Measurements from ENCODE around the gene ERC2.

ERC2 gene

DNA sequence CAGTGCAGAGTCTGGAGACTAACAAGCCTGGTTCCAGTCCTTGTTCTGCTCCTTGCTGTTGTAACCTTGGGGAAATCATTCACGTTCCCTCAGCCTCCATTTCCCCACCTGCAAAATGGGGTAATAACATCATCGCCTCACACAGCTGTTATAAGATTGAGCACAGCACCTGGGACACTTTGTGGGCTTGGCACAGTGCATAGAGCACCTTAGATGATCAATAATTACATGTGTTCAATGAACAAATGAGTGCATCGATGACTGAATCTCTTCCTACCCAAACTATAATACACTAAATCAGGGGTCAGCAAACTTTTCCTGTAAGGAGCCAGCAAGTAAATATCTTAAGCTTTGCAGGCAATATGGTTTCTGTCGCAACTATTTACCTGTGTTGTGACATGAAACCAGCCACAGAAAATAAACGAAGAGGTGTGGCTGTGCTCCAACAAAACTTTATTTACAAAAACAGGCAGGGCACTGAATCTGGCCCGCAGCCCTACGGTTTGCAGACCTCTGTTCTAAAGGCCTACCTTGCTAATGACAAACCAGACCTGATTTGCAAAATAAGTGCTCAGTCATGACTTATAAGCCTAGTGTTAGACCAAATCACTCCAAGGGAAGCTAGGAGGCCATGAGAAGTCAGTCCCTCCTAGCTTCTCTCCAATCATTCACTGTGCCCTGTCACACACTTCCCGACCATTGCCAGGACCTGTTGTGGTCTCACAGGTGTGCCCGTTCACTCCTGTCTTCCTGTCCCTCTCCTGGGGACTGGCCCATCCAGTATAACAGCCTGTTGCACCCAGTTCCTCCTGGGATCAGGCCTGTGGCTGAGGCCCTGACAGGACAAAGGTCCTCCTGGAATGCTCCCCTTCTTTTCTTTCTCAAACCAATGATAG lies 831.7 kb downstream of the ERC2 start:
- Histone ChIP-seq H3K36me3 (ENCODE audit: control insufficient read depth, insufficient read depth, low read length) (no peaks in the 10 kb centered on the region), H3K27ac (ENCODE audit: low read depth, low read length, severe bottlenecking) (no peak overlapping the region), H3K9me3 (ENCODE audit: control insufficient read depth, low read length) (no peaks in the 10 kb centered on the region), H3K4me3 (ENCODE audit: extremely low read depth, insufficient read depth, low read length, poor library complexity, severe bottlenecking) (no peak overlapping the region), H3K4me1 (ENCODE audit: control insufficient read depth, insufficient read depth, low read length, poor library complexity, severe bottlenecking) (peaks cover 23% of the 10 kb centered on the region)
- 87 to 97% methylated on average over 6 to 7 of the region's 9 CpGs for WGBS, 2 experiments (ENCODE audit: insufficient coverage in 2 of 2)

DNA sequence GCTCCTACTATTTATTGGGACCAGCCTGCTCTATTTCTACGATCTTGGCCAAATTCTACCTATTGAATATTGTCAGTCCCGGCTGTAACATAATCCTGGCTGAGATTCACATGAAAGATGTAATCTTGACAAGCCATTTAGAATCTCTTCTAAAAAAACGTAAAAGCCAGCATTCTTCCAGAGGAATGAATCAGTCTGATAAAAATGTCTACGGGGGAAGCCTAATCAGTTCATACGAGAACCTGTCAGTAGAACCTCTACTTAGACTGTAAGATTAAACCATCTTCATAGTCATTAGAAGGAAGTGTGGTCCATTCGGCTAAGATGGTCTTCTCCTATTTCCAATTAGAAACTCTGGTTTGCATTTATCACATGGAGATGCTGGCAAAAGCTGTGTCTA lies 833.9 kb downstream of the ERC2 start:
- Histone ChIP-seq H3K4me1 (ENCODE audit: control insufficient read depth, insufficient read depth, low read length, poor library complexity, severe bottlenecking) (peaks cover 15% of the 10 kb centered on the region), H3K27ac (ENCODE audit: low read depth, low read length, severe bottlenecking) (no peak overlapping the region), H3K9me3 (ENCODE audit: control insufficient read depth, low read length) (no peaks in the 10 kb centered on the region), H3K4me3 (ENCODE audit: extremely low read depth, insufficient read depth, low read length, poor library complexity, severe bottlenecking) (no peak overlapping the region), H3K36me3 (ENCODE audit: control insufficient read depth, insufficient read depth, low read length) (no peaks in the 10 kb centered on the region)
- 88% methylated on average over 4 of the region's 6 CpGs; no CpG with 5 or more reads in 1 of the 2 experiments for WGBS, 2 experiments (ENCODE audit: insufficient coverage in 2 of 2)

DNA sequence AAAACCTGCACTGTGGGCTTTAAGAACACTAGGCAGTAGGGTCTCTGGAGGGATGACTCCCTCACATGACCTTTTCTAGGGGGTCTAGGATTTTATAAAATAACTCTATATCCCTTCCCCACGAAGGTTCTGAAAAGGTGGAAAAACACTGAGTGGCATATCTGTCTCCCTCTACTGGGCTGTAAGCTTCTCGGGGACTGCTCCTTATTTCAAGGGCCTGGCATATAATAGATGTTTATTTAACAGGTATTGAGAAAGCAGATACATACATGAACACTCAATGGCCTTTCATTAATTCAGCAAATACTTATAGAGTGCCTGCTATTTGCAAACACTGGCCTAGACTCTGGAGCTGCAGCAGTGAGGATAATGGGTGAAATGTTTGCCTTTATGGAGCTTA lies 834.9 kb downstream of the ERC2 start:
- no peaks in the 10 kb centered on the region for H3K9me3 ChIP-seq (ENCODE audit: control insufficient read depth, low read length)
- H3K36me3 ChIP-seq (ENCODE audit: control insufficient read depth, insufficient read depth, low read length): no peaks in the 10 kb centered on the region
- H3K4me3 ChIP-seq (ENCODE audit: extremely low read depth, insufficient read depth, low read length, poor library complexity, severe bottlenecking): no peak overlapping the region
- H3K27ac ChIP-seq (ENCODE audit: low read depth, low read length, severe bottlenecking): no peak overlapping the region
- peaks cover 15% of the 10 kb centered on the region for H3K4me1 ChIP-seq (ENCODE audit: control insufficient read depth, insufficient read depth, low read length, poor library complexity, severe bottlenecking)
- no CpG with 5 or more reads among the region's 2 CpGs for WGBS, 2 experiments (ENCODE audit: insufficient coverage in 2 of 2)

DNA sequence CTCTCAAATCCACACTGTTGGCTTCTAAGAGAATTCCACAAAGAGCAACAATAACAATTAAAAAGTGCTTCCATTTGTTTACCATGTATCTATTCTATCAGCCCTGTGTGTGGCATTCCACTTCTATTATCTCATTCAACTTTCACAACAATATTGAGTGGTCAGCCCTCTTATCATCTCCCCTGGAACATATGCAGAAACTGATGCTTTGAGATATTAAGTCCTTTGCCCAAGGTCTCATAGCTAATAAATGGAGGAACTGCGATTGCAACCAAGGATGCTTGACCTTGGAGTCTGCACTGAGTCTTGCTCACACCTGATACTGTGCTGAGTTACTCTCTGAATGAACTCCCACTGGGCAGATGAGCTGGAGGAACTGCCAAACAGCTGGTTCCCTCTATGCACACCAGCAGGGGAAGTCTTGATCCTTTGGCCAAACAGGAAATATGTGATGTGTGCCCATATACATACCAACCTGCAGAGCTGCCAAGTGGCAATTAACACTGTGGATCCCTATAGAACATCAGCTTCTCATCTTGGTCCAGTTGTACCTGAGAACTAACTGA lies 836.4 kb downstream of the ERC2 start:
- WGBS, 2 experiments (ENCODE audit: insufficient coverage in 2 of 2): 89 to 100% methylated on average over 1 of the region's 1 CpG
- Histone ChIP-seq H3K9me3 (ENCODE audit: control insufficient read depth, low read length) (no peaks in the 10 kb centered on the region), H3K36me3 (ENCODE audit: control insufficient read depth, insufficient read depth, low read length) (no peaks in the 10 kb centered on the region), H3K27ac (ENCODE audit: low read depth, low read length, severe bottlenecking) (no peak overlapping the region), H3K4me1 (ENCODE audit: control insufficient read depth, insufficient read depth, low read length, poor library complexity, severe bottlenecking) (peaks cover 15% of the 10 kb centered on the region), H3K4me3 (ENCODE audit: extremely low read depth, insufficient read depth, low read length, poor library complexity, severe bottlenecking) (no peak overlapping the region)

DNA sequence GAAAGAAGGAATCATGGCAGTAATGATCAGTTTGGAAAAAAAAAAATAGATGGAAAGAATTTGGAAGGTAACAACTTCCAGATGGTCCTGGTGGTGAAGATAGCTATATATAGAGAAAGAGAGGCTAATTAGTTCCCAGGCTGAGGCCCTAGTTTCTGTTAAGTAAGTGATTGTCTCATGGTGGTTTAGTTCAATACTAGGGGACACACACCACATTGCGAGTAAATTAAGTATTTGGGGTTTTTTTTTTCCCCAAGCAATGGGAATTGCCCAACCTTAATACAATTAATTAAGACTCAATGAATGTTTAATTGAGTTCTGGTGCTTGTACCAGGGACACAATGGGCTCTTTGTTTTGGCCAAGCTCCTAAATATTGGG lies 837.4 kb downstream of the ERC2 start:
- H3K27ac ChIP-seq (ENCODE audit: low read depth, low read length, severe bottlenecking): no peak overlapping the region
- WGBS, 2 experiments (ENCODE audit: insufficient coverage in 2 of 2): no CpG with 5 or more reads among the region's 1 CpG

DNA sequence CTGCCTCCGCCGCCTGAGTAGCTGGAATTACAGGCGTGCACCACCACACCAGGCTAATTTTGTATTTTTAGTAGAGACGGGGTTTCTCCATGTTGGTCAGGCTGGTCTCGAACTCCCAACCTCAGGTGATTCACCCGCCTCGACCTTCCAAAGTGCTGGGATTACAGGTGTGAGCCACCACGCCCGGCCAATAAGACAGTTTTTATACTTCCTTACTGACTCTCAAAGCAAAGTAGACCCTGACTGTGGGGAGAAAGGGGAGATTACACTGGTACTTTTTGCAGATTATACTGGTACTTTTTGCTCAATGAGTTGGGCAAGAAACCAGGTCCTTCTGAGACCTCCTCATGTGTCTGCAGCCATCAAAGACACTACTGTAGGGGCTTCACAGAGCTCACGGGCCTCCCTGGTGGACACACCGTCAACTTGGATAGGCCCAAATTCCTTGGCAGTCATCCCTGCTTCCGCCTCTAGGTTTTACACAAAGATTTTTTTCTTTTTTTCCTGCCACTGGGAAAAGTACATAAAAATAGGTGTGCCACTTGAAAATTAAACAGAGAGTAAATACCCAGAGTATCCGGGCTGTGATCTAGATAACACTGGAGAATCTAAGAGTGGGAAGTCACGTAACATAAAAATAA lies 837.9 kb downstream of the ERC2 start:
- 92 to 94% methylated on average over 9 to 11 of the region's 14 CpGs for WGBS, 2 experiments (ENCODE audit: insufficient coverage in 2 of 2)
- Histone ChIP-seq H3K4me3 (ENCODE audit: extremely low read depth, insufficient read depth, low read length, poor library complexity, severe bottlenecking) (no peak overlapping the region), H3K36me3 (ENCODE audit: control insufficient read depth, insufficient read depth, low read length) (no peaks in the 10 kb centered on the region), H3K9me3 (ENCODE audit: control insufficient read depth, low read length) (no peaks in the 10 kb centered on the region), H3K4me1 (ENCODE audit: control insufficient read depth, insufficient read depth, low read length, poor library complexity, severe bottlenecking) (peaks cover 15% of the 10 kb centered on the region), H3K27ac (ENCODE audit: low read depth, low read length, severe bottlenecking) (no peak overlapping the region)

More for the DNA sequence above, 837.4 kb downstream of the ERC2 start:
- Histone ChIP-seq H3K4me3 (ENCODE audit: extremely low read depth, insufficient read depth, low read length, poor library complexity, severe bottlenecking) (no peak overlapping the region), H3K9me3 (ENCODE audit: control insufficient read depth, low read length) (no peaks in the 10 kb centered on the region), H3K4me1 (ENCODE audit: control insufficient read depth, insufficient read depth, low read length, poor library complexity, severe bottlenecking) (peaks cover 15% of the 10 kb centered on the region), H3K36me3 (ENCODE audit: control insufficient read depth, insufficient read depth, low read length) (no peaks in the 10 kb centered on the region)

DNA sequence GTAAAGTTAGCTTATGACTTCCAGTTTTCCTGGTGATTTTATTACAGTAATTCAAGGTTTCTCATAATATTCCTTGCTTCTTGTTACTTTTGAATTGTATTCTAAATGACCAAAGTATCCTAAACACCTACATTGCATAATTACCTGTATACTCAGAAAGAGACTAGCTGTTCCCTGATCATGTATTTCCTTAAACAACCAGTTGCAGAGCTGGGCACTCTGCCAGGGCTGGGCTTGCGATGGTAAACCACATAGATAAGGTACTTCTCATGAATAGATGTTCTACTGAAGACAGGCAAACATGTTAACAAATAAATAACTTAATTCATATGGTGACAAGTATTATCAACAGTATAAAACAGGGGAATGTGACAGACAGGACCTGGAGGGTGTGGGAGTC lies 838.8 kb downstream of the ERC2 start:
- Histone ChIP-seq H3K4me3 (ENCODE audit: extremely low read depth, insufficient read depth, low read length, poor library complexity, severe bottlenecking) (no peak overlapping the region), H3K27ac (ENCODE audit: low read depth, low read length, severe bottlenecking) (no peak overlapping the region), H3K9me3 (ENCODE audit: control insufficient read depth, low read length) (no peaks in the 10 kb centered on the region), H3K36me3 (ENCODE audit: control insufficient read depth, insufficient read depth, low read length) (no peaks in the 10 kb centered on the region), H3K4me1 (ENCODE audit: control insufficient read depth, insufficient read depth, low read length, poor library complexity, severe bottlenecking) (peaks cover 12% of the 10 kb centered on the region)
- WGBS, 2 experiments (ENCODE audit: insufficient coverage in 2 of 2): no CpG with 5 or more reads among the region's 1 CpG

DNA sequence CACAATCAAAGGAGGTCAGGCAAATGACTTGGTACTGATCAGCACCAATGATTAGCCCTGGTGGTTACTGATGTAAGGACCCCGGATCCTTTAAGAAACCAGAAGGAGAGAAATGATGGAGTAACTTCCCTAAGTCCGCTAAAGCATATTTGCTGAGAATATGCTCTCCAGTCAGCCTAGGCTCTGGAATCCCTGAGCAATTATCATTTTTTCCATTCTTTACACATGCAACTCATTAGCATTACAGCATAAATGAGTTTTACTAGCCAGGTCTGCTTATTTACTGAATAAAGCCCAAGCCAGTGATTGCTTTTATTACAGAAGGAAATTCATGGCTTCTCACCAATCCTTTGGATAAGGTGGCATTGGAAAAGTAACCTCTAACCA lies 842.0 kb downstream of the ERC2 start:
- no peaks in the 10 kb centered on the region for H3K36me3 ChIP-seq (ENCODE audit: control insufficient read depth, insufficient read depth, low read length)
- 90 to 91% methylated on average over 1 to 2 of the region's 2 CpGs for whole genome bisulfite sequencing, 2 experiments (ENCODE audit: insufficient coverage in 2 of 2)
- no peaks in the 10 kb centered on the region for H3K9me3 ChIP-seq (ENCODE audit: control insufficient read depth, low read length)
- peaks cover 15% of the 10 kb centered on the region for H3K4me1 ChIP-seq (ENCODE audit: control insufficient read depth, insufficient read depth, low read length, poor library complexity, severe bottlenecking)
- H3K27ac ChIP-seq (ENCODE audit: low read depth, low read length, severe bottlenecking): no peak overlapping the region
- no peak overlapping the region for H3K4me3 ChIP-seq (ENCODE audit: extremely low read depth, insufficient read depth, low read length, poor library complexity, severe bottlenecking)

DNA sequence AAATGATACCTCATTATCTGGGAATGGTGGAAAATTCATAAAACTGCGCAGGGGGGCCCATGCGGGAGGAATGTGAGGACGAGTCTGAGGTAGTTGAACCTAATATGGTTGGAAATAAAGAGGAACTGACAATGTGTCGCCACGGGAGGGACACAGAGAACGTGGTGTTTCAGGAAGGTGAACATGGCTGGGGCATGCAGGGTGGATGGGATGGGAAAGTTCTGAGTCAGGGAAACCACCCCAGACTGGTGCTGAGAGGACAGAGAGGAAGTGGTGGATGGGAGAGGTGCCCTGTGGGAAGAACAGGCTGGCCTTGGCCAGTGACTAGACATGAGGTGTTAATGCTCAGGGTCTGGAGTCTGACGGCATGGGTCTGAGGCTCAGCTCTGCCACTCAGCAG lies 844.0 kb downstream of the ERC2 start:
- H3K9me3 ChIP-seq (ENCODE audit: control insufficient read depth, low read length): no peaks in the 10 kb centered on the region
- WGBS, 2 experiments (ENCODE audit: insufficient coverage in 2 of 2): 88 to 97% methylated on average over 7 of the region's 7 CpGs

DNA sequence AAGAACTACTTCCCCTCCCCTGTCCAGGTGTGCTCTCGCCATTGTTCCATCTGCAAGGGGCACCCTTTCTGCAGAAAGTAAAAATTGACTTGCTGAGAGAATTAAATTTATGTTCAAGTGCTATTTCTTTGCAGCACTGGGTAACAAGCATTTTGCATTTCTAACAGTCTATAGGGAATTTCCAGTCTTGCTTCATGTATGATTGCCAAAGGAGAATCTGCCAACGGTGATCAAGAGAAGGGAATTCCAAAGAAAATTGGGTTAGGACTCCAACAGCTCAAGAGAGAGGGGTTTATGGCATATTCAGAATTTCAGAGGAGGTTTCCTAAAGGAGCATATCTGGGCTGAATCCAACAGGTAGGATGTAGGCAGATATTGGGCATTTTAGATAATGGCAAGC lies 844.5 kb downstream of the ERC2 start:
- H3K9me3 ChIP-seq (ENCODE audit: control insufficient read depth, low read length): no peaks in the 10 kb centered on the region
- WGBS, 2 experiments (ENCODE audit: insufficient coverage in 2 of 2): 88 to 100% methylated on average over 1 of the region's 2 CpGs
- no peaks in the 10 kb centered on the region for H3K36me3 ChIP-seq (ENCODE audit: control insufficient read depth, insufficient read depth, low read length)
- H3K4me1 ChIP-seq (ENCODE audit: control insufficient read depth, insufficient read depth, low read length, poor library complexity, severe bottlenecking): peaks cover 20% of the 10 kb centered on the region
- H3K4me3 ChIP-seq (ENCODE audit: extremely low read depth, insufficient read depth, low read length, poor library complexity, severe bottlenecking): no peak overlapping the region
- H3K27ac ChIP-seq (ENCODE audit: low read depth, low read length, severe bottlenecking): no peak overlapping the region

More for the DNA sequence above, 844.0 kb downstream of the ERC2 start:
- Histone ChIP-seq H3K4me3 (ENCODE audit: extremely low read depth, insufficient read depth, low read length, poor library complexity, severe bottlenecking) (no peak overlapping the region), H3K27ac (ENCODE audit: low read depth, low read length, severe bottlenecking) (no peak overlapping the region), H3K36me3 (ENCODE audit: control insufficient read depth, insufficient read depth, low read length) (no peaks in the 10 kb centered on the region), H3K4me1 (ENCODE audit: control insufficient read depth, insufficient read depth, low read length, poor library complexity, severe bottlenecking) (peaks cover 20% of the 10 kb centered on the region)

DNA sequence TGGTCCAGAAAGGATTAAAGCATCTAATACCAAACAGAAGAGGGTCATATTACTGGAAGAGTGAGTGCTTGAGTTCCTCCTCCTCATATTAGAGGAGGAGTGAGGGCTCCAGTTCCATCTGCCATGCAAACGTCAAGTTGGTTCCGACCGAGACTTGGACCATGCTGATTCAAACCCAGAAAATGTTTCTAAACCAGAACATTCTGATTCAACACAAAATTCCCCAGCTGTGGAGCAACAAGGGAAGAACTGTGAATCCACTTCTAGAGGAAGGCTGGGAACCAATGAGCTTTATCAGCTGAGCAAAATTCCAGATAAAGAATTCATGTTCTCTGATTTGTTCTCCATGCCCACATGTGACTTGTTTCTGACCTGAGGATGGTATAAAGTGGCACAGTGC lies 845.5 kb downstream of the ERC2 start:
- no CpG with 5 or more reads among the region's 3 CpGs for WGBS, 2 experiments (ENCODE audit: insufficient coverage in 2 of 2)

More for the DNA sequence above, 845.5 kb downstream of the ERC2 start:
- Histone ChIP-seq H3K27ac (ENCODE audit: low read depth, low read length, severe bottlenecking) (no peak overlapping the region), H3K36me3 (ENCODE audit: control insufficient read depth, insufficient read depth, low read length) (no peaks in the 10 kb centered on the region), H3K4me1 (ENCODE audit: control insufficient read depth, insufficient read depth, low read length, poor library complexity, severe bottlenecking) (peaks cover 20% of the 10 kb centered on the region), H3K4me3 (ENCODE audit: extremely low read depth, insufficient read depth, low read length, poor library complexity, severe bottlenecking) (no peak overlapping the region), H3K9me3 (ENCODE audit: control insufficient read depth, low read length) (no peaks in the 10 kb centered on the region)
